Measurements from ENCODE around the gene NHLRC4.

NHLRC4 gene

DNA sequence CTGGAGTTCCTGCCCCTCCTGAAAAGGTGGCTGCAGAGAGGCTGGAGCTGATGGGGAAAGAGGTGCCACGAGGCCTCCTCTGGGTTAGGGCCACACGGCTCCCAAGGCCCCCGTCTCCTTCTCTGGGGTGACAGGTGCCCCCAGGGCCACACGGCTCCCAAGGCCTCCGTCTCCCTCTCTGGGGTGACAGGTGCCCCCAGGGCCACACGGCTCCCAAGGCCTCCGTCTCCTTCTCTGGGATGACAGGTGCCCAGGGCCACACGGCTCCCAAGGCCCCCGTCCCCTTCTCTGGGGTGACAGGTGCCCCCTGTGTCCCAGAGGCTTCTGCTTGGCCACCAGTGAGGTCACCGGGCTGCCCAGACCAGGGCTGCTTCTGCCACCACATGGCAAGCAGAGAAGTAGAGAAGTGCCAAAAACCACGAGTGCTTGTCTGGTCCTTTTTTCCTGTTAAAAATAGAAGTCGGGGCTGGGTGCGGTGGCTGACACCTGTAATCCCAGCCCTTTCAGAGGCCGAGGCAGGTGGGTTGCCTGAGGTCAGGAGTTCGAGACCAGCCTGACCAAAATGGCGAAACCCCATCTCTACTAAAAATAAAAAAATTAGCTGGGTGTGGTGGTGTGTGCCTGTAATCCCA lies 35.2 kb upstream of the NHLRC4 start:
- DNase-seq: no peak

DNA sequence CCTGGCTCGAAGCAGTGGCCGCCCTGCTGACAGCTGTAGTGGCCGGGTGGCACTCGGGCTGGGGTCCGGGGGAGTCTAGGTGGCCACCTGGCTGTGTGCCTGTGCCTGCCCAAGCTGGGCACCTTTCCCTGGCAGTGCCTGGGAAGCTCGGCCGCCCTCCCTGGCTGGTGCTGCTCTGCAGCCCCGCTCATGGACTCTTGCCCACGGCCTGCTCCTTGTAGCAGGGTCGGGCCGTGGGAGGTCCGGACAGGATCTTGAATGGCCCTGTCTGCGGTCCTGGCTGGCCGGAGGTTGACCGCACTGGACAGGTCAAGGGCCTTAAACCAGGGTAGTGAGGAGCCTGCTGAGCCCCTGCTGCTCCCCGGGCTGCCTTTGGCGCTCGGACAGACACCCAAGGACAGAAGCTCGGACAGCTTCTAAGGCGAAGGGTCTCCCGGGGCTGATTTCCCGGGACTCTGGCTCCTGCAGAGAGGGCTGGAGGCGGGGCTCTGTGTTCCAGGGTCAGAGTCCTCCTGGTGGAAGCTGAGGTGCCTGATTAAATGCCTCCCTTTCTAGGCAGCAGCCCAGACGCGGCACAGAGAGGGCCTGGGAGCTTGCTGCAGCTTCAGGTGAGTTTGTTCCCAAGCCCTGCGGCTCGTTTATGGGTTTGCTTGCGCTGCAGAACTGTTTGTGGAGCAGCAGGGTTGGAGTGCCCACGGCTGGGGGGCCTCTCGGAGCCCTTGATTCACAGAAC lies 33.2 kb upstream of the NHLRC4 start:
- DNase-seq: no peak

DNA sequence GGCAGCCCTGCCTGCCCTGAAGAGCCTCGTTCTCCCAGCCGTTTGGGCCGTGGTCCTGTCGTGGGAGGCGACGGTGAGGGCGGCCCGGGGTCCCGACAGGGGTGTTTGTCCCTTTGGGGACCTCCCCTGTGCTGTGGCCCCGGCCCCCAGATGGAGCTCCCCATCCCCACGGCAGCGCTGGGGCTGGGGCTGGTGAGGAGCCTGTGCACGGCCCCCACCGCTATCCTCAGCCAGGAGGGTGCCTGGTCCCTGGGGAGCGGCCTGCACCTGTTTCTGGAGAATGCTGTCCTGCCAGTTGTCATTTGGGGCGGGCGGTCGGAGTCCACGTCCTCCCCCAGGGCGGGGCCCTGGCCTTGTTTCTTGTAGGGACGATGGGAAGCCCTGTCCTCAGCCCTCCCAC lies 32.7 kb upstream of the NHLRC4 start:
- DNase-seq: no peak

DNA sequence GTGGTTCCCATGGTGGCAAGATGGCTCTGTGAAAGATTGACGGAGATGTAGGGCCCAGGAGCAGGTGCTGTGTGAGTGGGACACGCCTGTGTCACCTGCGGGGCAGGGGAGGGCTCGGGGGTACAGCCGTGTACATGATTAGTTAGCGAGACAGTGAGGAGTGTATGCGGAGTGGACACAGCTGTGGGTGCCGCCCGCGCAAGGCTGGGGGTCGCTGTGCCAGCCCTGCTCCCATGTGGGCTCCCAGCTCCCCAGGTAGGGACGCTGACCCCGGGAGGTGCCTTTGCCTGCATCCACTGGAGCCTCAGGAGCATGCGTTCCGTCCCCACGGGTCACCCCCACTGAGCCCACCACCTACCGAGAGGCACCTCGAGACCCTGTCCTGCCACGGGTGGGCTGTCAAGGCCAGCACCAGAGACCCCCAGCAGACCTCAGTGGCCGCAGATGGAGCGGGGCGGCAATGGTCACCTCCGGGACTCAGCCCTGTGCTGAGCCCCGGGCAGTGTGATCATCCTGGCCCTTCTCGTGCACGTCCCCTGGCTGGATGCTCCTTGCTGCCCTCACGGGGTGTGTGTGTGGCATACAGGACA lies 31.9 kb upstream of the NHLRC4 start:
- DNase-seq: no peak

DNA sequence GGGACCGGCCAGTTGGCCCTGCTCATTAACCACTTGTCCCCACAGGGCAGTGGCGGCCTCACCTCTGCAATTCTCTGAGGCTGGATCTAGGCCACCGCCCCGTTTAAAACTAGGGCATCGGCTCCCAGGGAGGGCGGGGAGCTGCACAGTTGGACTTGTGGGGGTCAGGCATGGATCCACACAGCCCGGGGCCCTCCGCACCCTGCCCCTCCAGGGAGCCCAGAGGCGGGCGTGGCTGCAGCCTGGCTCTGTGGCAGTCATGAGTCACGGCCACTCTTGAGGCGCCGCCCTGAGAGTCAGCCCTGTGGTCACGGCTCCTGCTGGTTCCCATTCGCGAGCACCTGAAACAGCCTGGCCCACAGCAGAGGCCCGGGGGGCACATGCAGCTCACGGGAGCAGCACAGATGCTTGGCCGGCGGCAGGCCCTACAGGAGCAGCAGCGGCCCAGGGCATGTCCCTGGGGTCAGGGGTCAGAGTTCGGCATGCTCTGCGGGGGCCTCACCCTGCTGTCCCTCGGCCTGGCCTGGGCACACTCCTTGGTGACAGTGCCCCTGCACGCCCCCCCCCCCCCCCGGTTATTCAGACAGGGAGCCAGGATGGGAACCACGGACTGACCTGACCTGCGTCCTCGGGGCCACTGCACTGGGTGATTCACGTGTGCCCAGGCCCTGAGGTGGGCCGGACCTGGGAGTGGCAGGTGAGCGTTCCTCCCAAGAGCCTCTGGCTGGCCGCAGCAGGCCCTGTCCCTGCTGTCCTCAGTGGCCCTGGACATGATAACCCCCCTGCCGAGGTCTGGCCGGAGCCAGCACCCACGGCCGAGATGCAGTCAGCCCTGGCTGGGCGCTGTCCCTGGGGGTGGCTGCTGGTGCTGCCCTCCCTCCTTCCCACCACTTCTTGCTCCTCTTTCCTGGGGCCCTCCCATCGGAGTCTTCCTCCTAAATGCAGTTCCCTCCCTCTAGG lies 31.1 kb upstream of the NHLRC4 start:
- DNase-seq: no peak

DNA sequence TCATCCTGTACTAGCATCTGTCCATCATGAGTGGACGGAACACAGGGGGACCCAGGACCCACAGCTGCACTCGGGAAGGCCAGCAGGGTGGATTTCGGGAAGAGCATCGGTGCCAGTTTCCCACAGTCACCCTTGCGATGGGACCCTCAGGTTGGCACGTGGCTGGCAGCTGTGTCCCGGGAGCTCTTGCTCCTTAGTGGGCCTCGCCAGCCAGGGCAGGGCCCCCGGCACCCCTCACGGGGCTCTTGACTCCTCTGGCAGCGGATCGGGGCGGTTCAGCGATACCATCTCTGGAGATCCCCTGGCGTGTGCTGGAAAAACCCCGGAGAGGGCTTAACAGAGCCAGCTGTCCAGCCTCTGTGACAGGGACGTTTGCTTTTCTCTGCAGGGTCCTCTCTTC lies 30.1 kb upstream of the NHLRC4 start:
- no peak for DNase-seq

DNA sequence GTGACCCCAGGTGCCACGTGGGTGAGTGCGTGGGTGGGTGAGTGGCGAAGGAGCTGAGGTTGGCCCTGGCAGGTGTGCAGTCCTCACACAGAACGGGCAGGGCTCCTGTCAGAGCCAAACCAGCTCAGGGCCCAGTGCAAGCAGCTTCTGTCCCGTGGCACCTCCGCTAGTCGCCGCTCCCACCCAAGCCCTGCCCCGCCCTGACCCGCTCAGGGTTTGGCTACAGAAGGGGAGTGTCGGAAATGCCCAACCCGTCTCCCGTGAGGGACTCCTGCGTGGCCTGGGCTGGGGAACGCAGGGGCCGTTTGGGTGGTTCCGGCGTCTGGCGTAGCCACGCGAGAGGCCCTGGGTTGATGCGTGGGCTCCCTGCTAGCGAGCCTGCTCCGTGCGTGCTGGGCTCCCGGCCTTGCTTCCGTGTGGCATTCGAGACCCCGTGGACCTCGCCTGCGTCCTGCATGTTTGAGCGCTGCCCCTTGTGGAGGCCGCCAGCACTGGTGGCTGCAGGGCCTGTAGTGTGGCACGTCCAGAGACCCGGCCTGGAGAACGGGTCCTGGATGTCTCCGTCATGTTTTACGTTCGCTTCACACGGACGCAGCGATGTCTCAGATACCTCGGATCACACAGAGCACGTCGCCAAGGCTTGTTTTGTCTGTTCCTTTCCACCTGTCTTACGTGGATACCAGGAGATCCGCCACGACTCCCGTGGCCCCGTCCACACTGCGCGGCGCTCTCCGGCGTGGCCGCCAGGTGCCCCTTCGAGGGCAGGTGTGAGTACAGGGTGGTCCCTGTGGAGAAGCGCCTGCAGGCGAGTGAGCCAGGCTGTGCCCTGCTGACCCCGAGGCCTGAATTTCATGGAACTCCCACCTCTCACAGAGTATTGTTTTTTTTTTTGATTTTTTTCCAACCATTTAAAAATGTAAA lies 29.1 kb upstream of the NHLRC4 start:
- no peak for DNase-seq

DNA sequence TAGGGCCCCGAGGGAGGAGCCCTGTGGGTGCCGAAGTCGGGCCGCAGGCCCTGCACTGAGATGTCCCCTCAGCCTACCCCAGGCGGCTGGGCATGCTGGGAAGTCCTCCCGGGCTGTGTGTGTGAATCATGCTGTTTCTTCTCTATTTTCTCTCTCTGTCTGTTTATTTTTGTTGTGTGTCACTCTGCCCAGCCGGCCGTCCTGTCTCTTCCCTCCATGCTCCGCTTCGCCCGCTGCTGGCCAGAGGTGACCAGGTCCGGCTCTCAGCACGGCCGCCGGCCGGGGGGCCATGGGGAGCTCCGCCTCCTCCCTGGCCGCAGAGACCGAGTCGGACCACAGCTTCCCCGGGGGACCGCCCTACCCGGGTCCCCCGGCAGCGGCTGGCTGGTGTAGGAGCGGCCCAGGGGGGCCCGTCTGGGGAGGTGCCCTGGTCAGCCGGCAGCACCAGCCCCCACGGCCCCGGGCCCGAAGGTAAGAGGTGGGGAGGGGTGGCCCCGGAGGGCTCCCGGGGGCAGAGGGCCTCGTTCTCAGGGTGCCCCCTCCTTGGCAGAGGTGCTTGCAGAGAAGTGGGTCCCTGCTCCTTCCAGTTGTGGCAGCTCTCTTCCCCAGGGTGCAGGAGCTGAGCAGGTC lies 26.8 kb upstream of the NHLRC4 start:
- no peak for DNase-seq

DNA sequence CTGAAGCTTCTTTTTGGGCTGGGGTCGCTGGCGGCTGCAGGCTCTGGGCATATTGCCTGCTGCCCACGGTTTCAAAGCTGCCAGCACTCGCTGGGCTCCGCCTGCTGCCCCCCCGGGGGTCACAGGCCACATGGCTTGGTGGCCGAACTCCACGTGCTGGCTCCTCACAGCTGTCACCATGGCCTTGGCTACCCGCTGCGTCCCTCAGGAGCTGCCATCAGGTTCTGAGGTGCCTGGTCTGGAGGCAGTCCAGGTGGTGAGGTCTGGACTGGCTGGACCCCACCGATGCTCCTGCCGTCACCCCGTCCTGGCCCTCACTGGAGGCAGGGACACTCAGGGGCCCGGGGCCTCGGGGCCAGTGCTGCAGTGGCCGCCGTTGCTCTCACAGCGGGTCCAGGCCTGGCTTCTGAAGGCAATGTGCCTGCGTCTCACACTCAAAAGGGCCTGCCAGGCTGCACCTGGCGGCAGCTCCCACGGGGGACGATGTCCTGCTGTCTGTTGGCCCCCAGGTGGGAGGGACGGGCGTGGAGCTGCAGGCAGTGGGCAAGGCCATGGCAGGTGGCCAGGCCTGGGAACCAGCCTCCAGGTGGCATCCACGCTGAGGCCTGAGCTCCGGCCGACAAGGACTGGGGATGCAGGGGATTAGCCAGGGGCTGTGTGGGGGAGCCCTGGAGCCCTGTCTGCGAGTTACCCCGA lies 26.0 kb upstream of the NHLRC4 start:
- DNase-seq: no peak

DNA sequence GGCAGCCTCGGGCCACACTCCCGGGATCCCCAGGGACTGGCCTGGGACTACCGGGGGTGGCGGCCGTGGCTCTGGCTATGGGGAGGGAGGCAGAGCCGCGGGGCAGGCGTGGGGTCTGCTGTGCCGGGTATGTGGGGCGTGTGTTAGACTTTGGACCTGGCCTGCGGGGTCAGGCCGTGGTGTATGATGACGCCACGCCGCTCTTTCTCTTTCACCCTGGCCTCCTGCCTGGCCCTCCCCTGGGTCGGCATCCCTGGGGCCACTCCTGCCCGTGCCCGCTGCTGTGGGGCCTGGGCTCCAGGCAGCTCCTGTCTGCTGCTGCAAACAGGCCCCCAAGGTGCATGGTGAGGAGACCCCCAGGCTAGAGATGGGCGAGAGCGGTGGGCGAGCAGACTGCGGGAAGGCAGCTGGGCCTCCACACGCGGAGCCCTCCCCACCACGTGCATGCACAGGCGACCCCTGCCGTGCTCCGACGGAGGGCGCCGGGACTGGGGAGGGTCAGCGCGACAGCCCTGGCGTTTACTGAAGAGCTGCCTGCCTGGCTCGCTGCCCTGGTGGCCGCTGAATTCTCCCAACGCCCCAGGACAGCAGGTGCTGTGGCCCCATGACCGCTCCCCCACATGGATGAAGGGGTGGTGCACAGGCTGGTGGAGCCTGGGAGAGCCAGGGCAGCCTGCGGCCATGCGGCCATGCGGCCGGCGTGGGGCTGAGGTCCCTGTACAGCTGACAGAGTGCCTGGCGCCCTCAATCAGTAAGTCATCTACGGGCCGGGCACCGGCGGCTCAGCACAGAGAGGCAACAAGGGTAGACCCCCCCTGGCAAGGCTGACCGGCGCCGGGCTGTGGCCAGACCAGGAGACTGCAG lies 23.3 kb upstream of the NHLRC4 start:
- DNase-seq: no peak

DNA sequence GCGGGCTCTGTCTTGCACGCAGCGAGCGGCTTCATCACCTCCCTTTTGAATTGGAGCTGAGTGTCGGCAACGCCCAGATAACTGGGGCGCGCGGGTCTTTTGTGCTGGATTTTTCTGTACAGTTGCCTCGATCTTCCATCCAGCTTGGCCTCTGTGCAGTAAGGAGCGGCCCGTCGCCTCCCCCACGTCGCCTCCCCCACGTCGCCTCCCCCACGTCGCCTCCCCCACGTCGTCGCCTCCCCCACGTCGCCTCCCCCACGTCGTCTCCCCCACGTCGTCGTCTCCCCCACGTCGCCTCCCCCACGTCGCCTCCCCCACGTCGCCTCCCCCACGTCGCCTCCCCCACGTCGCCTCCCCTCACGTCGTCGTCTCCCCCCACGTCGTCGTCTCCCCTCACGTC lies 22.3 kb upstream of the NHLRC4 start:
- DNase-seq: no peak

DNA sequence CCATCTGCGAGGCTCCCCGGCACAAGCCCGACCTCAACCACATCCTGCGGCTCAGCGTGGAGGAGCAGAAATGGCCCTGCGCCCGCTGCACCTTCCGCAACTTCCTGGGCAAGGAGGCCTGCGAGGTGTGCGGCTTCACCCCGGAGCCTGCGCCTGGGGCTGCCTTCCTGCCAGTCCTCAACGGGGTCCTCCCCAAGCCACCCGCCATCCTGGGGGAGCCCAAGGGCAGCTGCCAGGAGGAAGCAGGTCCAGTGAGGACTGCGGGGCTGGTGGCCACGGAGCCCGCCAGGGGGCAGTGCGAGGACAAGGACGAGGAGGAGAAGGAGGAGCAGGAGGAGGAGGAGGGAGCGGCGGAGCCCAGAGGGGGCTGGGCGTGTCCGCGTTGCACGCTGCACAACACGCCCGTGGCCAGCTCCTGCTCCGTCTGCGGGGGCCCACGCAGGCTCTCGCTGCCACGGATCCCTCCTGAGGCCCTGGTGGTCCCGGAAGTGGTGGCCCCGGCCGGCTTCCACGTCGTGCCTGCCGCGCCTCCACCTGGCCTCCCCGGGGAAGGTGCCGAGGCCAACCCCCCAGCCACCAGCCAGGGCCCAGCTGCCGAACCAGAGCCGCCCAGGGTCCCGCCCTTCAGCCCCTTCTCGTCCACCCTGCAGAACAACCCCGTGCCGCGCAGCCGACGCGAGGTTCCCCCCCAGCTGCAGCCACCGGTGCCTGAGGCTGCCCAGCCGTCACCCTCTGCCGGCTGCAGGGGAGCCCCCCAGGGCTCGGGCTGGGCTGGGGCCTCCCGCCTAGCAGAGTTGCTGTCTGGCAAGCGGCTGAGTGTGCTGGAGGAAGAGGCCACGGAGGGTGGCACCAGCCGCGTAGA lies 19.7 kb upstream of the NHLRC4 start:
- peak; percentile 59 to 69 for DNase-seq

DNA sequence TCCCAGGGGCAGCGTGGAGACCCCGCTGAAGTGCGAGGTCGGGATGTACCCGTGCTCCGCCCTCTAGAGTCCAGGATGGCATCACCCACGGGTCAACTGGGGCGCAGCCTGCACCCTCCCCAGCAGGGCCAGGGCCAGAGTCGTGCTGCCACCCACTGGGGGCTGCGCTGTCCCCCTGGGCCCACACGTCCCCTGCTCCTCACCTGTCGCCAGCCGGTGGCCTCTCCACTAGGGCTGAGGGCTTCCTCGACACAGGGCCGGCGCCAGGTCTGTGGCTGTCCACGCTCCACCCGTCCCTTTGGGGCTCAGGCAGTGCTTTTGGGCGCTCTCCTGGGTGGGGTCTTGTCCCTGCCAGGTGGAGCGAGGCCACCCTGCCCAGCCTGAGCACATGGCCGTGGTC lies 18.2 kb upstream of the NHLRC4 start:
- no peak for DNase-seq

DNA sequence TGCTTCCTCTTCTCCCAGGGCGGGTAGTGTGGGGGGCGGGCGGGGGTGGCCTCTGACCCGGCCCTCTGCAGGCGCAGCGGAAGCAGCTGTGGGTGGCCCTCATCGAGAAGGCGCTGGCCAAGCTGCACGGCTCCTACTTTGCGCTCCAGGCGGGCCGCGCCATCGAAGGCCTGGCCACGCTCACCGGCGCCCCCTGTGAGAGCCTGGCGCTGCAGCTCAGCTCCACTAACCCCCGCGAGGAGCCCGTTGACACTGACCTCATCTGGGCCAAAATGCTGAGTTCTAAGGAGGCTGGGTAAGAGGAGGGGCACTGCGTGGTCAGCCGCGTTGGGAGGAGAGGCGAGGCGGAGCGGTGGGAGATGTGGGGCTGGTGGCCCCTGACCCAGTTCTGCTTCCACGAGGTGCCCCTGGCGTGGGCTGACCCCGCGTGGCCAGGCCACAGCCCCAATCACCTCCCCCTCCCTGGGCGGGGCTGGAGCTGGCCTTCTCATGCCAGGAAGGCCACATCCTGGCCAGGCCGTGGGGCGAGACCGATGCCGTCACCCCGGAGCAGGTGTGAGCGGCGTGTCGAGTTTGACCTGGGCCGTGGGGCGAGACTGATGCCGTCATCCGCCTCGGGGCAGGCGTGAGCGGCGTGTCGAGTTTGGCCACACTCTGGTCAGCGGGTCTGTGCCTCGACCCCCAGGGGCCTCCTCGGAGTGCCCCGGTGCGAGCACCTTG lies 17.1 kb upstream of the NHLRC4 start:
- DNase-seq: no peak

DNA sequence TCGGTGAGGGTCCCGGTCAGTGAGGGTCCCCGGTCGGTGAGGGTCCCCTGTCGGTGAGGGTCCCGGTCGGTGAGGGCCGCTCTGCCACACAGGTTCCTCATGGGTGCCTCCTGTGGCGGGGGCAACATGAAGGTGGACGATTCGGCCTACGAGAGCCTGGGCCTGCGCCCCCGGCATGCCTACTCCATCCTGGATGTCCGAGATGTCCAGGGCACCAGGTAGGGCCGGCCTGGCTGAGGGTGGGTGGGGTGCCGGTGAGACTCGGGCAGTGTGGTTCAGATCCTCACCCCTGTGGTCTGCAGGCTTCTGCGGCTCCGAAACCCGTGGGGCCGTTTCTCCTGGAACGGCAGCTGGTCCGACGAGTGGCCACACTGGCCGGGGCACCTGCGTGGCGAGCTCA lies 15.6 kb upstream of the NHLRC4 start:
- no peak for DNase-seq

DNA sequence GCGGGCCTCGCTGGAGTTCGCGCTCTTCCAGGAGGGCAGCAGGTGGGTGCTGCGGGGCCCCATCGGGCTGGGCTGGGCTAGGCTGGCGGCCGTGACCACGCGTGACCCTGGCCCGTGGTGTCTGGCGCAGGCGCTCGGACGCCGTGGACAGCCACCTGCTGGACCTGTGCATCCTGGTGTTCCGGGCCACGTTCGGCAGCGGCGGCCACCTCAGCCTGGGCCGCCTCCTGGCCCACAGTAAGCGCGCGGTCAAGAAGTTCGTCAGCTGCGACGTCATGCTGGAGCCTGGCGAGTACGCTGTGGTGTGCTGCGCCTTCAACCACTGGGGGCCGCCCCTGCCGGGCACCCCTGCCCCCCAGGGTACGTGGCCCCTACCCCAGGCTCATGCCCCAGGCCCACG lies 14.6 kb upstream of the NHLRC4 start:
- no peak for DNase-seq

DNA sequence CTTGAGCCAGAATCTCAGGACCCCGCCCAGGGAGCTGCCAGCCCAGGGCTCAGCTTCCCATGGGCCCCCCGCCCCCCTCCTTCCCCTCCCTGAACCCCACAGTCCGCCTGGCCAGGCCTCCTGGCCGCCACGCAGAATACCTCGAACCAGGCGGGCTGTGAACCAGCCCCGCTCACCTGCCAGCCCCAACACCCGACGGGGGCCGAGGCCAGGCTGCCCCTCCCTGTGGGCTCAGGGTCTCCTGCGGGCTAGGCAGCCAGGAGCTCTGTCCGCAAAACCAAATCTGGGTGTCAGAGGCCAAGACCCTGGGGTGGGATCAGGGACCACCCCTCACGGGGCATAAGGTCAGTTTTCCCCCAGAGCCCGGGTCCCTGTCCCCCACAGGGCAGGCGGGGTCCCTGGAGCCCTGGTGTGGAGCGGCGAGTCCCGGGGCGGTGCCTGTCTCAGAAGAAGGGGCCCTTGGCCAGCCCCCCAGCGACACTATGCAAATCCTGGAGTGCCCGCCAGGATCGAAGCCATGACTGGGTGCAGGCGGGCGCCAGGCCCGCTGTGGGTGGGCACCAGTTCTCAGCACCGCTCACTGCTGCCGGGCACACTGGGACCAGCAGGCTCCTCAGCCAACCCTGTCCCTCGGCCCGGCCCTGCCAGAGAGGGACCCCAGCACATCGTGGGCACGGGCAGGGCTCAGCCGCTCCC lies 13.1 kb upstream of the NHLRC4 start:
- no peak for DNase-seq

DNA sequence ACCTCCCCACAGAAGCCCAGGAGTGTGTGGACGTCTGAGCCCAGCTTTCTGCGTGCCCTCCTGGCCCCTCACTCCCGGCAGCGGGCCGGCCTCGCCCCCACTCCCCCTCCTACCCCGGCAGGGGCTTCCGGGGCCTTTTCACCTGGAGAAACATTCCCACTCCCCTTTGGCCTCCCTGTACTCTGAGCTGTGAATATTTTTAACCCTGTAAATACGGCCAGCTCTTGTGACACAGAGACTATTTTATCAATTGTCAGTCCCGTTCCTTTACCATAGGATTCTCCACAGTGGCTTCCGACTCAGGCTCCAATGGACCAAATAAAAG lies 12.5 kb upstream of the NHLRC4 start:
- no peak for DNase-seq

Measured in activated T-cell treated with anti-CD3 and anti-CD28 coated beads, Interleukin-2, amount 50 U/mL, for 48 hours (primary cell).